ENCODE data around the gene S1PR3. TPM values are rescaled to one million over a fixed set of nuclear protein-coding genes. Genes with fewer than 3 reads are reported as not detected.

S1PR3 gene
- polyA plus RNA-seq, 1 experiment = 33.1 TPM

GRCh38 chr9:89038382-89039103 lies 47.3 kb downstream of the S1PR3 start:
- ChIA-PET POLR2A (interaction anchor here (0.8 kb wide), 1 partner anchor 13 kb away, joined by 8 read pairs; no protein-coding TSS in a partner anchor), CTCF (no interaction called here)
- H3K4me3 ChIP-seq (ENCODE audit: low read depth, low read length) = no peak overlapping the region
- peak overlapping the region; percentile 74 for H3K27ac ChIP-seq (ENCODE audit: low read depth, low read length)
- H3K9me3 ChIP-seq (ENCODE audit: control insufficient read depth, insufficient read depth, low read length) = 0 out of 2 replicates have a peak, but pooled peaks cover 2% of the 10 kb centered on the region
- DNase-seq (ENCODE audit: low read depth, low spot score) = peak; percentile 85
- H3K27me3 ChIP-seq (ENCODE audit: control insufficient read depth, insufficient read depth, low read length) = no peaks in the 10 kb centered on the region
- TF ChIP-seq CTCF (IDR thresholded peaks at IDR 0.05; ENCODE audit: low read depth, low read length) = no peak

- POLR2A ChIA-PET = no interaction called here
- peak overlapping the region; percentile 74 for H3K27ac ChIP-seq (ENCODE audit: low read depth, low read length)
- 0 out of 2 replicates have a peak, but pooled peaks cover 2% of the 10 kb centered on the region for H3K9me3 ChIP-seq (ENCODE audit: control insufficient read depth, insufficient read depth, low read length)
- no peaks in the 10 kb centered on the region for H3K27me3 ChIP-seq (ENCODE audit: control insufficient read depth, insufficient read depth, low read length)
- no peak overlapping the region for H3K4me3 ChIP-seq (ENCODE audit: low read depth, low read length)
- CTCF ChIA-PET = no interaction called here
- TF ChIP-seq CTCF (IDR thresholded peaks at IDR 0.05; ENCODE audit: low read depth, low read length) = no peak
- no peak for DNase-seq (ENCODE audit: low read depth, low spot score)
Measured at GRCh38 chr9:89039104-89039465, 47.8 kb downstream of the S1PR3 start.

GRCh38 chr9:89039664-89040063 lies 48.4 kb downstream of the S1PR3 start:
- ChIA-PET CTCF (no interaction called here), POLR2A (no interaction called here)
- no peak overlapping the region for H3K4me3 ChIP-seq (ENCODE audit: low read depth, low read length)
- no peak overlapping the region for H3K27ac ChIP-seq (ENCODE audit: low read depth, low read length)
- H3K9me3 ChIP-seq (ENCODE audit: control insufficient read depth, insufficient read depth, low read length) = 0 out of 2 replicates have a peak, but pooled peaks cover 2% of the 10 kb centered on the region
- DNase-seq (ENCODE audit: low read depth, low spot score) = no peak
- TF ChIP-seq CTCF (IDR thresholded peaks at IDR 0.05; ENCODE audit: low read depth, low read length) = no peak
- no peaks in the 10 kb centered on the region for H3K27me3 ChIP-seq (ENCODE audit: control insufficient read depth, insufficient read depth, low read length)

GRCh38 chr9:89042984-89043383 lies 51.7 kb downstream of the S1PR3 start:
- ChIA-PET POLR2A (no interaction called here), CTCF (no interaction called here)
- Histone ChIP-seq H3K27ac (ENCODE audit: low read depth, low read length) (no peak overlapping the region), H3K27me3 (ENCODE audit: control insufficient read depth, insufficient read depth, low read length) (no peaks in the 10 kb centered on the region), H3K4me3 (ENCODE audit: low read depth, low read length) (no peak overlapping the region), H3K9me3 (ENCODE audit: control insufficient read depth, insufficient read depth, low read length) (no peaks in the 10 kb centered on the region)
- TF ChIP-seq CTCF (IDR thresholded peaks at IDR 0.05; ENCODE audit: low read depth, low read length) = no peak
- DNase-seq (ENCODE audit: low read depth, low spot score) = no peak

- H3K9me3 ChIP-seq (ENCODE audit: control insufficient read depth, insufficient read depth, low read length) = no peaks in the 10 kb centered on the region
- no peak overlapping the region for H3K4me3 ChIP-seq (ENCODE audit: low read depth, low read length)
- no peak for DNase-seq (ENCODE audit: low read depth, low spot score)
- no peak for TF ChIP-seq CTCF (IDR thresholded peaks at IDR 0.05; ENCODE audit: low read depth, low read length)
- ChIA-PET CTCF (no interaction called here), POLR2A (no interaction called here)
- H3K27ac ChIP-seq (ENCODE audit: low read depth, low read length) = no peak overlapping the region
- no peaks in the 10 kb centered on the region for H3K27me3 ChIP-seq (ENCODE audit: control insufficient read depth, insufficient read depth, low read length)
Measured at GRCh38 chr9:89044104-89044503, 52.8 kb downstream of the S1PR3 start.
